ENCODE results near the gene PDSS2.
"Not testable (repeated sequence)": the region's sequence is repeated elsewhere in the genome, so short reads cannot be mapped to it uniquely, and the experiment has no call there.

PDSS2 gene

GRCh38 chr6:107369493-107369892, 89.9 kb downstream of the PDSS2 start:
- Histone ChIP-seq H3K4me3 (ENCODE audit: low read depth, low read length) (no peak overlapping the region), H3K9me3 (ENCODE audit: severe bottlenecking) (no peaks in the 10 kb centered on the region), H3K27me3 (ENCODE audit: insufficient read depth, low read depth, severe bottlenecking) (no peaks in the 10 kb centered on the region), H3K27ac (no peak overlapping the region), H3K36me3 (no peaks in the 10 kb centered on the region)
- no peak for TF ChIP-seq CTCF (IDR thresholded peaks at IDR 0.05; ENCODE audit: low read depth, low read length)
- DNase-seq: no peak

GRCh38 chr6:107368471-107368870, 90.9 kb downstream of the PDSS2 start:
- no peak for TF ChIP-seq CTCF (IDR thresholded peaks at IDR 0.05; ENCODE audit: low read depth, low read length)
- H3K27ac ChIP-seq: no peak overlapping the region

GRCh38 chr6:107364173-107364572, 95.2 kb downstream of the PDSS2 start:
- H3K4me3 ChIP-seq (ENCODE audit: low read depth, low read length); H3K27ac ChIP-seq; DNase-seq: not testable (repeated sequence)

More at GRCh38 chr6:107368471-107368870, 90.9 kb downstream of the PDSS2 start:
- Histone ChIP-seq H3K9me3 (ENCODE audit: severe bottlenecking) (no peaks in the 10 kb centered on the region), H3K27me3 (ENCODE audit: insufficient read depth, low read depth, severe bottlenecking) (no peaks in the 10 kb centered on the region), H3K4me3 (ENCODE audit: low read depth, low read length) (no peak overlapping the region), H3K36me3 (no peaks in the 10 kb centered on the region)
- DNase-seq: no peak

GRCh38 chr6:107361753-107362604, 97.4 kb downstream of the PDSS2 start:
- no peak for TF ChIP-seq CTCF (IDR thresholded peaks at IDR 0.05; ENCODE audit: low read depth, low read length)
- no peak overlapping the region for H3K27ac ChIP-seq
- no peak overlapping the region for H3K4me3 ChIP-seq (ENCODE audit: low read depth, low read length)
- no peaks in the 10 kb centered on the region for H3K27me3 ChIP-seq (ENCODE audit: insufficient read depth, low read depth, severe bottlenecking)
- H3K9me3 ChIP-seq (ENCODE audit: severe bottlenecking): no peaks in the 10 kb centered on the region
- no peak for DNase-seq
- no peaks in the 10 kb centered on the region for H3K36me3 ChIP-seq

More at GRCh38 chr6:107364173-107364572, 95.2 kb downstream of the PDSS2 start:
- not testable (repeated sequence) for H3K36me3 ChIP-seq; H3K9me3 ChIP-seq (ENCODE audit: severe bottlenecking); H3K27me3 ChIP-seq (ENCODE audit: insufficient read depth, low read depth, severe bottlenecking)

- no peaks in the 10 kb centered on the region for H3K9me3 ChIP-seq (ENCODE audit: severe bottlenecking)
- no peak for DNase-seq
- no peaks in the 10 kb centered on the region for H3K36me3 ChIP-seq
- no peak for TF ChIP-seq CTCF (IDR thresholded peaks at IDR 0.05; ENCODE audit: low read depth, low read length)
- H3K27me3 ChIP-seq (ENCODE audit: insufficient read depth, low read depth, severe bottlenecking): no peaks in the 10 kb centered on the region
- H3K4me3 ChIP-seq (ENCODE audit: low read depth, low read length): no peak overlapping the region
- no peak overlapping the region for H3K27ac ChIP-seq
Observed at GRCh38 chr6:107360476-107360875, 98.9 kb downstream of the PDSS2 start.

- H3K9me3 ChIP-seq (ENCODE audit: severe bottlenecking): no peaks in the 10 kb centered on the region
- TF ChIP-seq CTCF (IDR thresholded peaks at IDR 0.05; ENCODE audit: low read depth, low read length): no peak
- H3K27ac ChIP-seq: no peak overlapping the region
- H3K36me3 ChIP-seq: no peaks in the 10 kb centered on the region
- DNase-seq: no peak
- no peaks in the 10 kb centered on the region for H3K27me3 ChIP-seq (ENCODE audit: insufficient read depth, low read depth, severe bottlenecking)
- no peak overlapping the region for H3K4me3 ChIP-seq (ENCODE audit: low read depth, low read length)
Observed at GRCh38 chr6:107357842-107358241, 101.5 kb downstream of the PDSS2 start.

Data from WERI-Rb-1 (cell line).